HCT116 (cell line): Measurements from ENCODE around the gene PGGHG. TPM values are rescaled to one million over a fixed set of nuclear protein-coding genes. Genes with fewer than 3 reads are reported as not detected.

Experiments used
- ATAC-seq: fragments of 200-7000 bp; cut with Tn5 transposase; 2 replicates; pipeline ENCODE4 v1.9.1; 2020; ENCODE audit warnings: mild to moderate bottlenecking, moderate library complexity
- BruUV-seq: library from RNA; stranded (reverse); fragments of 400-500 nt; replicated peaks from 2 replicates; lab custom pipeline; 2021; lab: Mats Ljungman, UMichigan
- CTCF ChIA-PET: fragments of 300-600 bp; sonication (Branson Sonifier 250); formaldehyde crosslinking; loops from one replicate; lab custom pipeline; 2021; ENCODE audit warnings: antibody characterized with exemption; lab: Charles Lee
- POLR2A ChIA-PET: fragments of 300-600, 350-600 bp; sonication (Branson Sonifier 250); formaldehyde crosslinking; loops from one replicate; lab custom pipeline; 2021; ENCODE audit warnings: antibody characterized with exemption; lab: Charles Lee
- RAD21 ChIA-PET, 2 experiments: fragments of 300-600 bp; sonication (Branson Sonifier 250); formaldehyde crosslinking; loops; one replicate each; lab custom pipeline; 2023; ENCODE audit warnings: low total read pairs in 2 of 2; ENCODE audit not compliant: uncharacterized antibody in 2 of 2, unreplicated experiment in 2 of 2, low non-redundant PET in 1 of 2; lab: Charles Lee
- DNase-seq: peaks from one replicate; pipeline ENCODE4 v3.0.0-alpha.2; 2010; ENCODE audit warnings: low read depth, low spot score
- H2AFZ ChIP-seq: fragments of 200-600 bp; shearing (Covaris generic), sonication (generic); 2 replicates; pipeline ENCODE4 v1.6.1; 2017; ENCODE audit warnings: low read depth, mixed run types, mixed read lengths, antibody characterized with exemption, low read length; ENCODE audit not compliant: poor library complexity, severe bottlenecking
- H3K27ac ChIP-seq: 2 replicates; pipeline ENCODE4 v1.5.1; 2012; ENCODE audit warnings: low read depth, low read length
- H3K27me3 ChIP-seq: fragments of 200-600 bp; sonication (generic); 2 replicates; pipeline ENCODE4 v1.6.1; 2016; ENCODE audit warnings: mixed run types, low read length, mixed read lengths; ENCODE audit not compliant: insufficient read depth
- H3K36me3 ChIP-seq, 2 experiments: fragments of 200-500 bp in 1 of 2; fragments of 200-600 bp in 1 of 2; sonication (Bioruptor generic) in 1 of 2; sonication (generic) in 1 of 2; 2 replicates each; pipeline versions ENCODE4 v1.5.1 to v1.6.1; 2014 to 2016; ENCODE audit warnings: low read length in 2 of 2, inconsistent platforms in 1 of 2, mixed read lengths in 1 of 2, mixed run types in 1 of 2; ENCODE audit not compliant: insufficient read depth in 2 of 2, control insufficient read depth in 1 of 2
- H3K4me1 ChIP-seq, 2 experiments: fragments of 200-600 bp in 1 of 2; sonication (generic) in 1 of 2; 2 replicates each; pipeline versions ENCODE4 v1.5.1 to v1.6.1; 2012 to 2017; ENCODE audit warnings: low read length in 2 of 2, inconsistent platforms in 1 of 2, mild to moderate bottlenecking in 1 of 2, mixed read lengths in 1 of 2, mixed run types in 1 of 2, moderate library complexity in 1 of 2; ENCODE audit not compliant: insufficient read depth in 2 of 2, control insufficient read depth in 1 of 2
- H3K4me2 ChIP-seq: fragments of 200-600 bp; sonication (generic); 2 replicates; pipeline ENCODE4 v1.6.1; 2017; ENCODE audit warnings: mixed run types, low read length, mixed read lengths
- H3K4me3 ChIP-seq, 2 experiments: fragments of 200-600 bp in 1 of 2; sonication (generic) in 1 of 2; replicated peaks in 1 of 2; 2 replicates each; pipeline ENCODE4 v1.5.1; 2011 to 2016; ENCODE audit warnings: low read length in 2 of 2, control low read depth in 1 of 2, low read depth in 1 of 2, mild to moderate bottlenecking in 1 of 2, mixed read lengths in 1 of 2, mixed run types in 1 of 2
- H3K79me2 ChIP-seq: fragments of 200-600 bp; sonication (generic); 2 replicates; pipeline ENCODE4 v1.6.1; 2017; ENCODE audit warnings: mild to moderate bottlenecking, mixed run types, low read length, moderate library complexity, mixed read lengths; ENCODE audit not compliant: insufficient read depth
- H3K9ac ChIP-seq: fragments of 200-600 bp; sonication (generic); 2 replicates; pipeline ENCODE4 v1.6.1; 2016; ENCODE audit warnings: low read length, mixed read lengths
- H3K9me2 ChIP-seq: fragments of 200-600 bp; sonication (generic), shearing (Covaris generic); 2 replicates; pipeline ENCODE4 v1.6.1; 2017; ENCODE audit warnings: mixed run types, mild to moderate bottlenecking, moderate library complexity; ENCODE audit not compliant: insufficient read depth
- H3K9me3 ChIP-seq, 2 experiments: fragments of 200-500 bp in 1 of 2; fragments of 200-600 bp in 1 of 2; sonication (Bioruptor generic) in 1 of 2; sonication (generic) in 1 of 2; 2 replicates each; pipeline ENCODE4 v1.6.1; 2014 to 2017; ENCODE audit warnings: low read length in 2 of 2, mixed read lengths in 2 of 2, inconsistent platforms in 1 of 2, low read depth in 1 of 2, mild to moderate bottlenecking in 1 of 2, mixed run types in 1 of 2, moderate library complexity in 1 of 2; ENCODE audit not compliant: control insufficient read depth in 1 of 2, insufficient read depth in 1 of 2
- H4K20me1 ChIP-seq: fragments of 200-600 bp; sonication (generic), shearing (Covaris generic); 2 replicates; pipeline ENCODE4 v1.6.1; 2017; ENCODE audit warnings: mixed run types, mild to moderate bottlenecking, moderate library complexity; ENCODE audit not compliant: insufficient read depth
- ATF3 ChIP-seq: IDR thresholded peaks from 2 replicates; pipeline ENCODE4 v1.6.1; 2012
- CTCF ChIP-seq, 3 experiments: fragments of 200-600 bp in 1 of 3; sonication (generic) in 1 of 3; IDR thresholded peaks in 2 of 3; conservative IDR thresholded peaks in 1 of 3; 2 replicates each; pipeline ENCODE4 v1.5.1; 2012 to 2017; ENCODE audit warnings: low read depth in 2 of 3, low read length in 2 of 3, antibody characterized with exemption in 1 of 3, borderline replicate concordance in 1 of 3, control low read depth in 1 of 3, mild to moderate bottlenecking in 1 of 3, mixed read lengths in 1 of 3, mixed run types in 1 of 3, moderate library complexity in 1 of 3; ENCODE audit not compliant: insufficient read depth in 1 of 3
- JUND ChIP-seq: IDR thresholded peaks from 2 replicates; pipeline ENCODE4 v1.6.1; 2012
- MAX ChIP-seq: IDR thresholded peaks from 2 replicates; pipeline ENCODE4 v1.6.1; 2012
- TCF7L2 ChIP-seq: IDR thresholded peaks from 2 replicates; pipeline ENCODE4 v1.7.0; 2011; ENCODE audit warnings: borderline replicate concordance, inconsistent platforms; ENCODE audit not compliant: insufficient read depth, insufficient read length; ENCODE audit errors: extremely low read depth
- YY1 ChIP-seq: IDR thresholded peaks from 2 replicates; pipeline ENCODE4 v1.6.1; 2011; ENCODE audit warnings: low read length, low read depth, moderate library complexity, mild to moderate bottlenecking; ENCODE audit not compliant: insufficient replicate concordance; ENCODE audit errors: extremely low read depth
- ZFX ChIP-seq: fragments of 450-650 bp; IDR thresholded peaks from 2 replicates; pipeline ENCODE4 v1.6.1; 2017
- intact Hi-C: fragments of 100-400 bp; cut with micrococcal nuclease; formaldehyde crosslinking; loops from 2 replicates; pipeline ENCODE4 v1.10.0; 2022
- total RNA-seq: library from RNA; stranded (reverse); gene quantifications from one replicate; pipeline ENCODE4 v1.2.1, GENCODE V29; 2021; ENCODE audit not compliant: unreplicated experiment

Gene PGGHG
- total RNA-seq, 1 experiment from 2014 or later: 57.5 TPM

- TF ChIP-seq CTCF (IDR thresholded peaks at IDR 0.05 in 2 of 3, conservative IDR thresholded peaks at IDR 0.05 in 1 of 3; ENCODE audit: borderline replicate concordance in 1 of 3, insufficient read depth in 1 of 3, low read depth in 2 of 3, low read length in 2 of 3): no peak
- TF ChIP-seq YY1: no peak
- no peak for TF ChIP-seq ZFX
- TF ChIP-seq TCF7L2: no peak
- no peak for TF ChIP-seq ATF3
- TF ChIP-seq JUND: no peak
- TF ChIP-seq MAX: no peak
- CTCF ChIA-PET: interaction anchor here (0.6 kb wide), 1 partner anchor 80 kb away, joined by 3 read pairs; no protein-coding TSS in a partner anchor
- intact Hi-C loops: no loop called here
- Histone ChIP-seq H3K27me3 (no peaks in the 10 kb centered on the region), H3K79me2 (no peaks in the 10 kb centered on the region), H4K20me1 (no peaks in the 10 kb centered on the region), H3K4me1 (no peaks in the 10 kb centered on the region), H3K4me3 (no peak overlapping the region), H3K9me2 (no peaks in the 10 kb centered on the region), H3K27ac (no peak overlapping the region), H3K36me3 (no peaks in the 10 kb centered on the region), H3K9ac (no peak overlapping the region), H3K4me2 (no peak overlapping the region), H2AFZ (no peak overlapping the region), H3K9me3 (no peaks in the 10 kb centered on the region)
- no peak for ATAC-seq
- POLR2A ChIA-PET: no interaction called here
- RAD21 ChIA-PET: no interaction called here
- no TSS peak for BruUV-seq
- no peak for DNase-seq
Observed at GRCh38 chr11:276219-276618, 12.7 kb upstream of the PGGHG start.
